ENCODE results near the gene CMTR1.

GRCh38 chr6:37399131-37399530, 33.9 kb upstream of the CMTR1 start:
- TF ChIP-seq FOXM1 (IDR thresholded peaks at IDR 0.05; ENCODE audit: borderline replicate concordance): no peak
- TF ChIP-seq SP1 (IDR thresholded peaks at IDR 0.05): no peak

Measured in HEK293T (cell line).